GM12878 (cell line): Measurements from ENCODE around the gene CNOT3. TPM values are rescaled to one million over a fixed set of nuclear protein-coding genes. Genes with fewer than 3 reads are reported as not detected.

Experiments
- CBFB ChIP-seq: IDR thresholded peaks from 2 replicates; pipeline ENCODE4 v1.6.1; 2016; ENCODE audit warnings: antibody characterized with exemption, low read depth
- CHD2 ChIP-seq: IDR thresholded peaks from 2 replicates; pipeline ENCODE4 v1.6.1; 2011; ENCODE audit warnings: low read depth, low read length, improper control_type of control experiment, borderline replicate concordance
- CTCF ChIP-seq, 3 experiments: IDR thresholded peaks in 2 of 3; conservative IDR thresholded peaks in 1 of 3; 2 replicates each; pipeline ENCODE4 v1.5.1; 2011; ENCODE audit warnings: low read depth in 3 of 3, low read length in 3 of 3, mild to moderate bottlenecking in 3 of 3, control low read depth in 2 of 3, moderate library complexity in 2 of 3, inconsistent platforms in 1 of 3, mixed read lengths in 1 of 3; ENCODE audit not compliant: control insufficient read depth in 2 of 3, insufficient read depth in 1 of 3; ENCODE audit errors: extremely low read depth in 1 of 3
- DPF2 ChIP-seq: fragments of 450-650 bp; IDR thresholded peaks from 2 replicates; pipeline ENCODE4 v1.6.1; 2017; ENCODE audit warnings: mild to moderate bottlenecking
- ETV6 ChIP-seq, 2 experiments: fragments of 450-650 bp in 1 of 2; IDR thresholded peaks in 1 of 2; conservative IDR thresholded peaks in 1 of 2; 2 replicates each; pipeline ENCODE4 v1.6.1; 2014; ENCODE audit warnings: antibody characterized with exemption in 1 of 2, borderline replicate concordance in 1 of 2, low read depth in 1 of 2, mild to moderate bottlenecking in 1 of 2, moderate library complexity in 1 of 2
- GATAD2B ChIP-seq: fragments of 450-650 bp; conservative IDR thresholded peaks from 2 replicates; pipeline ENCODE4 v1.6.1; 2017; ENCODE audit warnings: low read depth, mild to moderate bottlenecking, moderate library complexity
- HCFC1 ChIP-seq: fragments of 150-350 bp; IDR thresholded peaks from 2 replicates; pipeline ENCODE4 v1.6.1; 2014; ENCODE audit warnings: low read length
- HDGF ChIP-seq: fragments of 450-650 bp; IDR thresholded peaks from 2 replicates; pipeline ENCODE4 v1.6.1; 2016; ENCODE audit warnings: antibody characterized with exemption
- HSF1 ChIP-seq: fragments of 150-350 bp; IDR thresholded peaks from 2 replicates; pipeline ENCODE4 v1.6.1; 2014; ENCODE audit warnings: mild to moderate bottlenecking, low read depth, low read length
- NFXL1 ChIP-seq: fragments of 450-650 bp; IDR thresholded peaks from 2 replicates; pipeline ENCODE4 v1.6.1; 2017; ENCODE audit warnings: antibody characterized with exemption, mild to moderate bottlenecking, borderline replicate concordance
- NFYB ChIP-seq: IDR thresholded peaks from 2 replicates; pipeline ENCODE4 v1.6.1; 2011; ENCODE audit warnings: low read depth, mild to moderate bottlenecking, low read length, improper control_type of control experiment, moderate library complexity; ENCODE audit not compliant: insufficient read depth
- NR2F1 ChIP-seq: fragments of 450-650 bp; conservative IDR thresholded peaks from 2 replicates; pipeline ENCODE4 v1.6.1; 2017; ENCODE audit warnings: mild to moderate bottlenecking
- PBX3 ChIP-seq: IDR thresholded peaks from 2 replicates; pipeline ENCODE4 v1.6.1; 2011; ENCODE audit warnings: mild to moderate bottlenecking, low read depth, low read length, moderate library complexity; ENCODE audit not compliant: insufficient replicate concordance
- RBBP5 ChIP-seq: fragments of 200-600 bp; sonication (generic); conservative IDR thresholded peaks from 2 replicates; pipeline ENCODE4 v1.6.1; 2016
- RFX5 ChIP-seq: IDR thresholded peaks from 2 replicates; pipeline ENCODE4 v1.6.1; 2011; ENCODE audit warnings: low read depth, low read length, improper control_type of control experiment
- SMARCA5 ChIP-seq: fragments of 450-650 bp; IDR thresholded peaks from 2 replicates; pipeline ENCODE4 v1.6.1; 2017; ENCODE audit warnings: mild to moderate bottlenecking
- SP1 ChIP-seq: IDR thresholded peaks from one replicate; pipeline ENCODE4 v1.6.1; 2011; ENCODE audit warnings: low read depth, low read length
- USF2 ChIP-seq: IDR thresholded peaks from 2 replicates; pipeline ENCODE4 v1.6.1; 2011; ENCODE audit warnings: low read depth, low read length, improper control_type of control experiment, borderline replicate concordance
- YY1 ChIP-seq: IDR thresholded peaks from 2 replicates; pipeline ENCODE4 v1.6.1; 2011; ENCODE audit warnings: low read depth, mild to moderate bottlenecking, low read length
- ZNF592 ChIP-seq: fragments of 450-650 bp; IDR thresholded peaks from 2 replicates; pipeline ENCODE4 v1.6.1; 2017; ENCODE audit warnings: mild to moderate bottlenecking, moderate library complexity
- polyA plus RNA-seq, 11 experiments: library from polyadenylated mRNA; depleted of rRNA in 4 of 11; unstranded in 6 of 11; stranded (reverse) in 5 of 11; fragments of >200 nt; fragmentation: Nextera tagmentation in 4 of 11; fragmentation: Illumina TruSeq in 1 of 11; extraction: Ambion mirVana in 4 of 11; extraction: Trizol in 1 of 11; gene quantifications; 1 replicate in 1 of 11; 2 replicates in 10 of 11; pipeline versions ENCODE4 v1.2.1 to v1.2.3, GENCODE V29; 2011 to 2016; ENCODE audit warnings: inconsistent platforms in 2 of 11, missing spikeins in 2 of 11, low read depth in 1 of 11
- total RNA-seq, 4 experiments: library from RNA; depleted of rRNA in 3 of 4; stranded (reverse); fragments of >200 nt in 3 of 4; fragmentation: Illumina TruSeq in 1 of 4; extraction: Trizol in 1 of 4; gene quantifications; 2 replicates each; pipeline versions ENCODE4 v1.2.1 to v1.2.3, GENCODE V29; 2013 to 2021

The CNOT3 gene
- total and polyA plus RNA-seq, 10 of the 15 experiments (the other 5 are each of a cell fraction or from before 2014, with no cell fraction given), result 0.14 to 45.1 (median 14.0) TPM

- TF ChIP-seq USF2, result no peak
- no peak for TF ChIP-seq CTCF (IDR thresholded peaks at IDR 0.05 in 2 of 3, conservative IDR thresholded peaks at IDR 0.05 in 1 of 3; ENCODE audit: control insufficient read depth in 2 of 3, extremely low read depth in 1 of 3, insufficient read depth in 1 of 3, low read depth in 3 of 3, low read length in 3 of 3)
- no peak for TF ChIP-seq GATAD2B
- TF ChIP-seq NR2F1, result no peak
- TF ChIP-seq HSF1, result no peak
- TF ChIP-seq SMARCA5, result no peak
- no peak for TF ChIP-seq DPF2
- peak; percentile 34; the same call in 1 of the 2 replicates for TF ChIP-seq CHD2
- TF ChIP-seq HDGF, result peak; percentile 85; the same call in 1 of the 2 replicates
- no peak for TF ChIP-seq ZNF592
- TF ChIP-seq PBX3, result no peak
- TF ChIP-seq HCFC1, result no peak
- TF ChIP-seq ETV6 (conservative IDR thresholded peaks at IDR 0.05 in 1 of 2, IDR thresholded peaks at IDR 0.05 in 1 of 2; ENCODE audit: borderline replicate concordance in 1 of 2, low read depth in 1 of 2), result no peak
- TF ChIP-seq RBBP5, result no peak
- no peak for TF ChIP-seq CBFB
- TF ChIP-seq NFXL1, result no peak
- TF ChIP-seq SP1, result no peak
- no peak for TF ChIP-seq YY1
- TF ChIP-seq RFX5, result peak; percentile 38; the same call in 1 of the 2 replicates
- TF ChIP-seq NFYB, result 0 out of 2 replicates have a peak, but pooled peaks have one; percentile 22
Measured at GRCh38 chr19:54190503-54191010, 53.0 kb downstream of the CNOT3 start (continued).
